H1 (cell line): ENCODE data around the gene CASKIN2.

Source experiments
- ASH2L ChIP-seq: fragments of 200-600, 300-600 bp; sonication (generic); IDR thresholded peaks from one replicate; pipeline ENCODE4 v1.7.1; 2017; ENCODE audit warnings: low read length
- CHD1 ChIP-seq: IDR thresholded peaks from 2 replicates; pipeline ENCODE4 v1.6.1; 2012; ENCODE audit warnings: low read depth, low read length, improper control_type of control experiment
- CHD2 ChIP-seq: IDR thresholded peaks from 2 replicates; pipeline ENCODE4 v1.6.1; 2012; ENCODE audit warnings: low read length, improper control_type of control experiment
- CHD7 ChIP-seq: fragments of 300-600 bp; sonication (generic); IDR thresholded peaks from 2 replicates; pipeline ENCODE4 v1.7.1; 2012; ENCODE audit warnings: low read length, moderate library complexity, mild to moderate bottlenecking, inconsistent platforms; ENCODE audit not compliant: insufficient replicate concordance
- CTCF ChIP-seq, 3 experiments: IDR thresholded peaks; 1 replicate in 2 of 3; 2 replicates in 1 of 3; pipeline versions ENCODE4 v1.5.1 to v1.6.1; 2011; ENCODE audit warnings: low read length in 3 of 3, mild to moderate bottlenecking in 3 of 3, inconsistent platforms in 2 of 3, low read depth in 1 of 3, moderate library complexity in 1 of 3; ENCODE audit not compliant: insufficient read depth in 1 of 3; ENCODE audit errors: control extremely low read depth in 1 of 3
- EGR1 ChIP-seq: IDR thresholded peaks from 2 replicates; pipeline ENCODE4 v1.6.1; 2011; ENCODE audit warnings: low read depth, low read length, borderline replicate concordance
- EZH2 ChIP-seq: fragments of 200-600 bp; sonication (generic); IDR thresholded peaks from 2 replicates; pipeline ENCODE4 v1.7.1; 2012; ENCODE audit warnings: low read depth, mild to moderate bottlenecking, moderate library complexity, low read length, inconsistent platforms; ENCODE audit not compliant: severe bottlenecking
- POLR2A ChIP-seq, 2 experiments: IDR thresholded peaks; 1 replicate in 1 of 2; 2 replicates in 1 of 2; pipeline ENCODE4 v1.6.1; 2011; ENCODE audit warnings: low read depth in 2 of 2, low read length in 2 of 2, mild to moderate bottlenecking in 2 of 2; ENCODE audit errors: control extremely low read depth in 1 of 2
- SIX5 ChIP-seq: IDR thresholded peaks from 2 replicates; pipeline ENCODE4 v1.6.1; 2011; ENCODE audit warnings: mild to moderate bottlenecking, low read depth, low read length
- SP1 ChIP-seq: IDR thresholded peaks from 2 replicates; pipeline ENCODE4 v1.6.1; 2011; ENCODE audit warnings: low read depth, low read length
- TBP ChIP-seq: IDR thresholded peaks from 2 replicates; pipeline ENCODE4 v1.6.1; 2011; ENCODE audit warnings: low read depth, low read length, improper control_type of control experiment
- TCF12 ChIP-seq: IDR thresholded peaks from 2 replicates; pipeline ENCODE4 v1.6.1; 2011; ENCODE audit warnings: low read depth, mild to moderate bottlenecking, low read length
- TEAD4 ChIP-seq: IDR thresholded peaks from 2 replicates; pipeline ENCODE4 v1.6.1; 2012; ENCODE audit warnings: low read depth, low read length, inconsistent platforms, mixed read lengths

GRCh38 chr17:75468779-75469373 is 46.5 kb downstream of the CASKIN2 start:
- TF ChIP-seq CTCF (IDR thresholded peaks at IDR 0.05; ENCODE audit: control extremely low read depth in 1 of 3, insufficient read depth in 1 of 3, low read depth in 1 of 3, low read length in 3 of 3): no peak
- TF ChIP-seq ASH2L: no peak
- TF ChIP-seq CHD2: no peak
- no peak for TF ChIP-seq EGR1
- TF ChIP-seq POLR2A (IDR thresholded peaks at IDR 0.05; ENCODE audit: control extremely low read depth in 1 of 2, low read depth in 2 of 2, low read length in 2 of 2): no peak
- TF ChIP-seq EZH2: no peak
- TF ChIP-seq TEAD4: no peak
- no peak for TF ChIP-seq SP1
- no peak for TF ChIP-seq SIX5
- no peak for TF ChIP-seq TCF12
- TF ChIP-seq CHD1: no peak
- TF ChIP-seq CHD7: no peak
- TF ChIP-seq TBP: no peak
